NCI-H2081 (cell line): ENCODE data around the gene TAF1B.
A peak's percentile ranks its signal among the peaks of the same experiment; 100 is the strongest.

ENCODE experiments used
- DNase-seq, 2 experiments: peaks; one replicate each; lab custom pipeline; 2025; lab: John Stamatoyannopoulos, UW

TAF1B gene

DNA sequence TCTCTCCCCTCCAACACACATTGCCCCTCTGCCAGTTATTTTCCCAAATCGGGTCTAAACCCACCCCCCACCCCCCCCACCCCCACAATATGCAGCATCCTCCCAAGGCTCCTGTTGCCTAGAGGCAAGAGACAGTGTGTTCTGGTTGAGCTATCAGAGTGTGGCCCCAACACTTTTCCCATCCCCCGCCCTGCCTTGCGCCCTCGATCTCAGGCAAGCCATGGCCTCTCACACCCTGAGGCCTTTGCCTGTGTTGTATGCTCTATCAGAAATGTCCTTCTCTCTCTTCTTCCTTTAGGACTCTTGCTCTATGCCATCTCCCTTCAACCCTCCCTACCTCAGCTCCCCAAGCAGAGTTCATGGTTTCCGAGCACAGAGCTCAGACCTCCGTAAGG is 98.7 kb downstream of the TAF1B start:
- no peak for DNase-seq

GRCh38 chr2:9944330-9944758 is 101.1 kb downstream of the TAF1B start:
- DNase-seq = no peak

- no peak for DNase-seq
These were observed 102.3 kb downstream of the TAF1B start for GRCh38 chr2:9945596-9945995.

GRCh38 chr2:9946076-9946475 is 102.8 kb downstream of the TAF1B start:
- DNase-seq = no peak

DNA sequence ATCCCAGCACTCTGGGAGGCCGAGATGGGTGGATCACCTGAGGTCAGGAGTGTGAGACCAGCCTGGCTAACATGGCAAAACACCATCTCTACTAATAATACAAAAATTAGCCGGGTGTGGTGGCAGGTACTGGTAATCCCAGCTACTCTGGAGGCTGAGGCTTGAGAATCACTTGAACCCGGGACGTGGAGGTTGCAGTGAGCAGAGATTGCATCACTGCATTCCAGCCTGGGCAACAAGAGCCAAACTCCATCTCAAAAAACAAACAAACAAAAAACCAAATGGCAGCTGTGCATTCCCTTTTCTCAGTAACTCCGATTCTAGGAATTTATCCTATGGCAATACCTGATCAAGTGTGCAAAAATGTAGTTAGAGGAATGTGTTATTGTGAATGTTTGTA is 103.5 kb downstream of the TAF1B start:
- no peak for DNase-seq

DNA sequence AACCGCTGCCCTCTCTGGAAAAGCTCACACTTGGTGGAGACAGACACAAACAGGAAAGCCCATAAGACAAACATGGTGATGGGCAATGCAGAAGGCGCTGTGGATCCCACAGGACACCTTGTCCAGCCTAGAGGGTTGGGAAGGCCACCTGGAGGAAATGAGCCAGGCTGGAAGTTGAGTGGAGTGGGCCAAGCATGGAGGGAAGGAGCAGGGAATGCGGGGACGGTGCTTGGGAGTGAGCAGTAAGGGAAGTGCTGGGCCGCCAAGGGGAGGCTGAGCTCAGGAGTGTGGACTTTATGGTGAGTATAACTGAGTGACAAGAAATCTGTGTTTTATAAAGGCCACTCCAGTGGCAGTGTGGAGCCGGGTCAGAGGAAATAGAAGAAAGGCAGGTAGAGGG is 105.4 kb downstream of the TAF1B start:
- DNase-seq = no peak

GRCh38 chr2:9949239-9949991 is 106.1 kb downstream of the TAF1B start:
- no peak for DNase-seq

DNA sequence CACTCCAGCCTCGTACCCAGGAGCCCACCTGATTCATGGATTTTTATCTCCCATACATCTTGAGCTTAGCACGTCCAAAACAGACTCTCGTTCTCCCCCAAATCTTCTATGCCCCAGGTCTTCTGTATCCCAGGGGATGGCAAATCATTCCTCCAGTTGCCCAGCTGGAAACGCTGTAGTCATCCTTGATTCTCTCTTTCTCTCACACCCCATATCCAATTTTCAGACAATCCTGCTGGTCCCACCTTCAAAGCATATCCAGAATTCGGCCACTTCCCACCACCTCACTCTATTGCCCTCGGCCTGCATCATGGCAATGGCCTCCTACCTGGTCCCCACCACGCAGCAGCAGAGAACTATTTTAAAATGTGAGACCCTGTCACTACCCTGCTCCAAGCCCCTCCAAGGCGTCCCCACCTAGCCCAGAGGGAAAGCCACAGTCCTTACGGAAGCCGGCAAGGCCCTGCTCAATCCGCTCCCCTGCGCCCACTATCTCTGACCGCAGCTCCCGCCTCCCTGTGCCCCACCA is 106.8 kb downstream of the TAF1B start:
- DNase-seq = no peak

DNA sequence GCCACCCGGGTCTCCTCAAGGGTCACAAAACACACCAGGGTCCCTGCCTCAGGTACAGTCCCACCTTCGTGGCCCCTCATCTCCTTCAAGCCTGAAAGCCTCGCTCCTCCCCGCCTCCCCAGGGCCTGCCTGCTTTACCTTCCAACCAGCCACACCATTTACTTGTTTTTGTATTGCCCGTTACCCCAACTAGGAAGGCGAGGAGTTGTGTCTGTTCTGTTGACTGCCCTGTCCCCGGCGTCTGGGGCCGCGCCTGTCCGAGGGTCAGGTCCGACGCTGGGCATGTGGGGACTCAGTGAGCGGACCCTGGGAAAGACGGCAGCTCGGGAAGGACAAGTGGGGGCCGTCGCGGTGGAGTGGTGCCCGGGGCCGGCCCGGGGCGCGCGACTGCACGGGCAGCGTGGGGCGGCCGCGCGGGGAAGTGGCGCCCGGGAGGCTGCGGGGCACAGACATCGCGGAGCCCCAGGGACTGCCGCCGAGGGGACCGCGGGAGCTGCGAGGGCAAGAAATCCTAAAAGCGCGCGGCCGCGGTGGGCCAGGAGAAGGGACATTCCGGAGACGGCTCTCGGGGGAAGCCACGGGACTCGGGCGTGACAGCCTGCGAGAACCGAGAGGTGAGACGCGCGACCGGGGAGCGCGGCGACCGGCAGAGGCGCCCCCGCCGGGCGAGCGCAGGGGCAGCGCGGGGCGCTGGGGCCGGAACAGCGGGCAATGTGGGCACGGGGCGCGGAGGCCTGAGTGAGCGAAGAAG is 107.4 kb downstream of the TAF1B start:
- DNase-seq = peak; percentile 54 to 73

GRCh38 chr2:9951272-9951521 is 107.9 kb downstream of the TAF1B start:
- no peak for DNase-seq

GRCh38 chr2:9951522-9952285 is 108.4 kb downstream of the TAF1B start, which contains the start of gene GRHL1:
TSS of gene GRHL1 (plus strand) at chr2:9951693. CDS start at chr2:9951834, 141 bp downstream.
- peak; percentile 94 to 95 for DNase-seq

DNA sequence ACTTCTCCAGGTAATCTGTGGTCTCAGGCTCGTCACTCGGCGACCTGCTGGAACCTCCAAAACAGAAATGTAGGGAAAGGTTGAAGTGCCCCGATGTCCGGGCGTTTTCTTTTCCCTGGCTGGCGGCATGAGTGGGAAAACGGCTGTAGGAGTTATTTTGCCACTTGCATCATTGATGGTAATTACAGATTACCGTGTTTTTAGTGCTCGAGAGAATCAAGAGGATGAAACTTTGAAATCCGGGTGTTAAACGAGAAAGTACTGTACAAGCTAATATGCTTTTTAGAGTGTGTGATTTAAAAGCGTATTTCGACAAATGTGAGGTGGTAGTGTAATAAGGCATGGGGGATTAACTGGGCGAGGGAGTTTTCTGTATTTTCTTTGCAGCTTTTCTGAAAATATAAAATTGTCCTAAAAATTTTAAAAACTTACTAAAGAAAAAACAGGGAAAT is 109.0 kb downstream of the TAF1B start:
- DNase-seq = no peak

DNA sequence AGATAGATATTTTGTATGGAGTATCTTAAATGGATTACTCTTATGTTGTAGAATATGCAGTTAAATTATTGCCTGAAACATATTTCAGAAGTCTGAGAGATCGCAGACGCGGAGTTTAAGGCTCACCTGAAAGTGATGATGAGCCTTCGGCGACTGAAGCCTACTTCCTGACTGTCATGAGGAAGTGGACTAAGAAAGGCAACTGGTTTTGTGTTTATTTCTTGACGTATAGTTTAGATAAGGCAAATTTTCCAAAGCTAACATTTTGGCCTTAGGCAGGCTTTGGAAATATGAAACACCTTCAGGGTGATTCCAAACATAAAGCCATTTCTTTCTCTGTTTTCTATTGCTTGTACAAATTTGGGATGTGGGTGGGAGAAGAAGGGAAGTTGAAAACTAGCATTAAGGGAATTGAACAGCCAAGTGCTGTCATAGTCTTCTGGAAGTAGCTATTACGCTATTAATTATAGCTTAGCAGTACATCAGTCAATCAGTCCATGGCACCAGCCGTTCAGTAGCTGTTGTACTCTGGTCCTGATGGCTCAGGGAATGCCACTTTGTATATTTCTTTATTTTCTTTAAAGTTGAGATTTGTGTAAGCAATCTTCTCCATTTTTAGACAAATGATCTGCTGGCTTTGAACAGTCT is 109.7 kb downstream of the TAF1B start:
- no peak for DNase-seq

- no peak for DNase-seq
These were observed 110.9 kb downstream of the TAF1B start for GRCh38 chr2:9954136-9954535.

DNA sequence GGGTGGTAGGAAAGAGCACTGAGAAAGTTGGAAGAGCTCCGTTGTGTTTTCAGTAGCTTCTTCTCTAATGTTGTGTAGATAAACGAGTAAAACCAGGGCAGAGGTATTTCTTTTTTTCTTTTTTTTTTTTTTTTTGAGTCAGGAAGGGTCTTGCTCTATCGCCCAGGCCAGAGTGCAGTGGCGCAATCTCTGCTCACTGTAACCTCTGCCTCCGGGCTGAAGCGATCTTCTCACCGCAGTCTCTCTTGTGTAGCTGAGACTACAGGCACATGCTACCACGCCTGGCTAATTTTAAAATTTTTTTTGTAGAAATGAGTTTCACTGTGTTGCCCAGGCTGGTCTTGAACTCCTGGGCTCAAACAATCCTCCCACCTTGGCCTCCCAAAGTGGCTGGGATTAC is 114.8 kb downstream of the TAF1B start:
- no peak for DNase-seq

- DNase-seq = no peak
These were observed 116.0 kb downstream of the TAF1B start for GRCh38 chr2:9959262-9959661.

- no peak for DNase-seq
These were observed 117.7 kb downstream of the TAF1B start for GRCh38 chr2:9961013-9961412.

DNA sequence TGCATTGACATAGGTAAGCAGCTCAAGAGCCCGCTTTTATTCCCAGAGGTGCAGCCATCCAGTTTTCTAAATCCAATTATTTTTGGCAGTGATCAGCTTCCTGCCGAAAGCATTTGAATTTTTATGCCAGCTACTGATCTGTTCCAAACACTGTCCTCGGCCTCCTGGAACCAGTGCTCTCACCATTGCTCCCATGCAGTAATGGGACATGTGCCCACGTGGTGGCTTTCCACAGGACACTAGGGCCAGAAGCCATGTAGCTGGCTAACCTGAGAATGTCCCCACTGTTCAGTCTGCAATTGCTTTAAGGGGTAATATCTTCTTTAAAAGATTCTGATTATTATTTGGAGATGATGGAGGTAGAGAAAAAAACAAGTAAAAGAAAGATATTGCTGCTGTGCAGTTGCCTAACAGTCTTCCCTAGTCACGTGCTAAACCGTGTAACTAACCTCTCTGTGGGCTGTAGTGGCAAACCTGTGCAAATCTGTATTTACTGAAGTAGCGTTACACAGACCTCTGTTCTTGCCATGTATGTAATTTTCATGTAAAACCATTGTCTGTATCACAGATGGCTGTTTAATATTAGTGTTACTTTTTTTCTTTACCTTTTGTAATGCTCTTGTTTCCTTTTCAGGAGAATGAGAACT is 121.2 kb downstream of the TAF1B start:
- no peak for DNase-seq

DNA sequence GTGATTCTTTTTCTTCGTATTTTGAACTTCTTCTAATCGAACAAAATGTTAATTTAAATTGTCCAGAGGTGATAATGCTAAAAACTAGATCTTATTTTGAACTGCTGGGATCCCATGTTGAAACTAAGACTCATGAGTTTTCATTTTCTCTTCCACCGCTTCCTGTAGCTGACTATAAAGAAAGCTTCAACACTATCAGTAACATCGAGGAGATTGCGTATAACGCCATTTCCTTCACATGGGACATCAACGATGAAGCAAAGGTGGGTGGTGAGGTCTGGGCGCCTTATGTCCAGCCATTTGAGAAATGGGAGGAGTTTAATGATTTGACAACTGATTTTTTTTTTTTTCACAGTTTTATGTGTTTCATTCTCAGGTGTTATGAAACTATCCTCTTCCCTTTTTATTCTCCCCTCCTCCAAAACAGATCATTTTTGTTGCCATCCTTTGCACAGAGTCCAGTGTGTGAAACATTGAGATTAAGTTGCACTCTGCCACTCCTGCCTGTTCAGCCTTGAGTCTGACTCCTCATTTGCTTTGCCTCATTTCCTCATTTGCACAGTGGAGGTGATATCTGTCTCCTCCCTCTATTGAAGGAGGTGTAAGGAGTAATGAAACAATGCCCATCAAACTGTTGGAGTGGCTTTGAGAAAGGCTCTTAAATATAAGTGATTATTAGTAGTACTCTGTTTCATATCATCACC is 122.0 kb downstream of the TAF1B start:
- no peak for DNase-seq

DNA sequence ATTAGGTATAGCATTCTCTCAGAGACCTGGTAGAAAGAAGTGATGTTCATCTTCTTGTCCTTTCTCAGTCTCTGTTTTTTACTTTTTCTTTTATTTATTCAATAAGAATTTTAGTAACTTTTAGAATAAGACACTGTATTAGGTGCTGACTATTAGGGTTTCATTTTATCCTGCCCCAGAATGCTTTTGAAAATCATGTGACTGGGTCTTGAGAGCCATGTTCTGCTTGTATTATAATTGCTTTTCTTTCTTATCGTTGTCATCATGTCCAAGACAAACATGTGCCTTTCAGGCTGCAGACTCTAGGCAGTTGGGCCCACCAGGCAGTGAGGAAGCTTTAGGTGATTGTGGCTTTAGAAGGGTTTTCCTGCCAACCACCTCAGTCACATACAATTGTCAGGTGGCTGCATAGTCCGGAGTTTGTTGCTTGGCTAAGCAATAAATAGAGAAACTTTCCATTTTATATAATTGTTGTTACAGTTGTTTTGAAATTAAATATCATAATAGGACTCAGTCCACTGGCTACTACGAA is 123.3 kb downstream of the TAF1B start:
- DNase-seq = no peak
